Thoracic aorta (tissue), 2 donors: ENCODE results near the gene HAUS7. TPM values are rescaled to one million over a fixed set of nuclear protein-coding genes. Genes with fewer than 3 reads are reported as not detected.
A peak's percentile ranks its signal among the peaks of the same experiment; 100 is the strongest.

Experiments
- ATAC-seq: fragments of 150-250 bp; one replicate; pipeline ENCODE4 v1.8.0; 2017; ENCODE audit warnings: low read depth; ENCODE audit not compliant: insufficient number of reproducible peaks, low FRiP score
- DNase-seq: peaks from one replicate; pipeline ENCODE4 v3.0.0-alpha.2; 2020; ENCODE audit warnings: low spot score
- H3K27ac ChIP-seq, 2 donors: fragments of 200-600 bp; sonication (generic); 1 replicate in 1 of 2; 2 replicates in 1 of 2; pipeline ENCODE4 v1.5.1; 2016; ENCODE audit warnings: mild to moderate bottlenecking in 2 of 2, moderate library complexity in 2 of 2
- H3K27me3 ChIP-seq: fragments of 200-600 bp; sonication (generic); replicated peaks from 2 replicates; pipeline ENCODE4 v1.6.0; 2016; ENCODE audit warnings: mild to moderate bottlenecking; ENCODE audit not compliant: insufficient read depth
- H3K36me3 ChIP-seq: fragments of 200-600 bp; sonication (generic); one replicate; pipeline ENCODE4 v1.5.1; 2016
- H3K4me1 ChIP-seq, 2 donors: fragments of 200-600 bp; sonication (generic); 1 replicate in 1 of 2; 2 replicates in 1 of 2; pipeline versions ENCODE4 v1.5.1 to v1.6.0; 2016; ENCODE audit warnings: low read depth in 2 of 2, mild to moderate bottlenecking in 1 of 2; ENCODE audit not compliant: control insufficient read depth in 1 of 2
- H3K4me3 ChIP-seq: fragments of 200-600 bp; sonication (generic); 2 replicates; pipeline ENCODE4 v1.5.1; 2016; ENCODE audit warnings: mild to moderate bottlenecking
- H3K9me3 ChIP-seq: fragments of 200-600 bp; sonication (generic); 2 replicates; pipeline ENCODE4 v1.5.1; 2016
- CTCF ChIP-seq: fragments of 200-600 bp; sonication (generic); IDR thresholded peaks from one replicate; pipeline ENCODE4 v1.5.1; 2019; ENCODE audit warnings: antibody characterized with exemption
- total RNA-seq, 2 donors: library from RNA; depleted of rRNA; stranded (reverse); fragments of >200 nt; gene quantifications; one replicate each; pipeline versions ENCODE4 v1.1.0 to v1.2.3, GENCODE V29; 2016

The HAUS7 gene
- total RNA-seq, 2 donors from 2014 or later: 111 TPM

GRCh38 chrX:153505361-153505760 is 35.0 kb upstream of the HAUS7 start:
- H3K27ac ChIP-seq: no peak overlapping the region
- no peak for ATAC-seq
- no peaks in the 10 kb centered on the region for H3K27me3 ChIP-seq
- no peak overlapping the region for H3K4me3 ChIP-seq
- peaks cover 5% of the 10 kb centered on the region for H3K36me3 ChIP-seq
- H3K9me3 ChIP-seq: no peaks in the 10 kb centered on the region
- H3K4me1 ChIP-seq: peaks cover 4 to 44% of the 10 kb centered on the region in 2 donors
- TF ChIP-seq CTCF: no peak
- no peak for DNase-seq

GRCh38 chrX:153504445-153505016 is 34.2 kb upstream of the HAUS7 start:
- DNase-seq (no peak), ATAC-seq (no peak)
- TF ChIP-seq CTCF: no peak
- Histone ChIP-seq H3K4me1 (peaks cover 5 to 38% of the 10 kb centered on the region in 2 donors), H3K36me3 (peaks cover 5% of the 10 kb centered on the region), H3K27me3 (no peaks in the 10 kb centered on the region), H3K4me3 (no peak overlapping the region), H3K27ac (peak overlapping the region in 1 of 2 donors; percentile 26), H3K9me3 (no peaks in the 10 kb centered on the region)

- no peak for TF ChIP-seq CTCF
- no peaks in the 10 kb centered on the region for H3K9me3 ChIP-seq
- H3K27ac ChIP-seq: peak overlapping the region; percentile 84 to 90
- DNase-seq: no peak
- ATAC-seq: no peak
- H3K27me3 ChIP-seq: no peaks in the 10 kb centered on the region
- peaks cover 5% of the 10 kb centered on the region for H3K36me3 ChIP-seq
- peaks cover 5 to 44% of the 10 kb centered on the region in 2 donors for H3K4me1 ChIP-seq
- H3K4me3 ChIP-seq: peak overlapping the region; percentile 68
These were observed 32.4 kb upstream of the HAUS7 start for GRCh38 chrX:153502796-153503195.

- Histone ChIP-seq H3K9me3 (no peaks in the 10 kb centered on the region), H3K4me3 (peak overlapping the region; percentile 68), H3K4me1 (peaks cover 5 to 45% of the 10 kb centered on the region in 2 donors), H3K27ac (peak overlapping the region; percentile 84 to 90), H3K27me3 (no peaks in the 10 kb centered on the region), H3K36me3 (peaks cover 5% of the 10 kb centered on the region)
- ATAC-seq (no peak), DNase-seq (no peak)
- TF ChIP-seq CTCF: no peak
These were observed 31.8 kb upstream of the HAUS7 start for GRCh38 chrX:153502131-153502530.

GRCh38 chrX:153501530-153501929 is 31.2 kb upstream of the HAUS7 start:
- no peak for TF ChIP-seq CTCF
- no peaks in the 10 kb centered on the region for H3K27me3 ChIP-seq
- H3K36me3 ChIP-seq: peaks cover 5% of the 10 kb centered on the region
- DNase-seq (no peak), ATAC-seq (no peak)
- no peaks in the 10 kb centered on the region for H3K9me3 ChIP-seq
- peak overlapping the region; percentile 84 to 90 for H3K27ac ChIP-seq
- H3K4me1 ChIP-seq: peaks cover 5 to 45% of the 10 kb centered on the region in 2 donors
- H3K4me3 ChIP-seq: peak overlapping the region; percentile 68
